Neutrophil (primary cell): ENCODE data around the gene TEAD3.

Experiments used
- H3K27ac ChIP-seq: fragments of 200-600 bp; sonication (generic); 2 replicates; pipeline ENCODE4 v1.5.1; 2016; ENCODE audit warnings: mild to moderate bottlenecking, moderate library complexity
- H3K27me3 ChIP-seq: fragments of 200-600 bp; sonication (generic); 2 replicates; pipeline ENCODE4 v1.6.0; 2016; ENCODE audit warnings: mild to moderate bottlenecking
- H3K36me3 ChIP-seq: fragments of 200-600 bp; sonication (generic); 2 replicates; pipeline ENCODE4 v1.5.1; 2017
- H3K4me1 ChIP-seq, 2 experiments: fragments of 200-600 bp in 1 of 2; sonication (generic) in 1 of 2; 1 replicate in 1 of 2; 2 replicates in 1 of 2; pipeline versions ENCODE4 v1.5.1 to v1.6.1; 2013 to 2016; ENCODE audit warnings: low read depth in 1 of 2, low read length in 1 of 2, mild to moderate bottlenecking in 1 of 2, moderate library complexity in 1 of 2; ENCODE audit not compliant: control insufficient read depth in 1 of 2, insufficient read depth in 1 of 2
- H3K4me3 ChIP-seq, 2 experiments: fragments of 200-600 bp in 1 of 2; sonication (generic) in 1 of 2; 1 replicate in 1 of 2; 2 replicates in 1 of 2; pipeline ENCODE4 v1.5.1; 2013 to 2016; ENCODE audit warnings: low read depth in 1 of 2, low read length in 1 of 2, mild to moderate bottlenecking in 1 of 2, moderate library complexity in 1 of 2
- H3K9me3 ChIP-seq: fragments of 200-600 bp; sonication (generic); 2 replicates; pipeline ENCODE4 v1.5.1; 2016
- TF ChIP-seq, protein P1 (sequence below): fragments of 200-600 bp; sonication (generic); IDR thresholded peaks from 2 replicates; pipeline ENCODE4 v1.5.1; 2016; ENCODE audit warnings: antibody characterized with exemption

TEAD3 gene

DNA sequence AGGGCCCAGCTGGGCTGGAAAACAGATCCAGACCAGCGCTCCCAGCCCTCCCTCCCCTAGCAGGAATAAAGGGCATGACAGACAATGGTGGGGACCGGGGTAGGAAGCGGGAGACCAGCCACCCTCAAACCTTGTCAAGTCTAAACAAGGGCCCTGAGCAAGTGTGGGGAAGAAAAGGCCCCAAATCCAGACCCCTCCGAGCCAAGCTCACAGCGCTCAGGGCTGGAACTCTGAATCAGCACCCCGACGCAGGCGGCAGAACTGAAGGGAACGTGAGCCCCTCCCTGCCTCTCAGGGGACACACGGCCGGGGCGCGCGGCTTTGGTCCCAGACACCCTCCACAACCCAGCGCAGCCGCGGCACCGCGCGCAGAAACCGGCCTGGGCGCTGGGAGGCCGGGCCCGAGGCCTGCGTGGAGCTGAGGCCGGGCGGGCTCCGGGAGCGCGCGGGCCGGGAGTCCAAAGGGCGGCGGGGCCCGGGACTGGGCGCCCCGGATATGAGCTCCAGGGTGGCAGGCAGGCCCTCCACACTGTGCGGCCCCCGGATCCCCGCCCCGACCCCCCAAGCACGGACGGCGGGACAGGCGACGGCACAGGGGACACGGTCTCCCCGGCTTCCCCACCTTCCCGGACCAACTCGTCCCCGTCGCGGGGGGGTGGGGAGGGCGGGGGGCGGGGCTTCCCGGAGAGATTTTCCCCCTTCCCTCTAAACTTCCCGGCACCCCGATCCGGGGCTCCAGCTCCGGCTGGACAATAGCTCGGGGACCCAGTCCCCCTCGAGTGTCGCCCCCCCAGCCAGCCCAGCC is 641 bp downstream of the TEAD3 start:
- H3K27ac ChIP-seq: no peak overlapping the region
- peaks cover 39 to 44% of the 10 kb centered on the region in 2 experiments for H3K4me1 ChIP-seq
- H3K27me3 ChIP-seq: peaks cover 100% of the 10 kb centered on the region
- peak overlapping the region; percentile 23 to 66 for H3K4me3 ChIP-seq
- TF ChIP-seq, protein P1, sequence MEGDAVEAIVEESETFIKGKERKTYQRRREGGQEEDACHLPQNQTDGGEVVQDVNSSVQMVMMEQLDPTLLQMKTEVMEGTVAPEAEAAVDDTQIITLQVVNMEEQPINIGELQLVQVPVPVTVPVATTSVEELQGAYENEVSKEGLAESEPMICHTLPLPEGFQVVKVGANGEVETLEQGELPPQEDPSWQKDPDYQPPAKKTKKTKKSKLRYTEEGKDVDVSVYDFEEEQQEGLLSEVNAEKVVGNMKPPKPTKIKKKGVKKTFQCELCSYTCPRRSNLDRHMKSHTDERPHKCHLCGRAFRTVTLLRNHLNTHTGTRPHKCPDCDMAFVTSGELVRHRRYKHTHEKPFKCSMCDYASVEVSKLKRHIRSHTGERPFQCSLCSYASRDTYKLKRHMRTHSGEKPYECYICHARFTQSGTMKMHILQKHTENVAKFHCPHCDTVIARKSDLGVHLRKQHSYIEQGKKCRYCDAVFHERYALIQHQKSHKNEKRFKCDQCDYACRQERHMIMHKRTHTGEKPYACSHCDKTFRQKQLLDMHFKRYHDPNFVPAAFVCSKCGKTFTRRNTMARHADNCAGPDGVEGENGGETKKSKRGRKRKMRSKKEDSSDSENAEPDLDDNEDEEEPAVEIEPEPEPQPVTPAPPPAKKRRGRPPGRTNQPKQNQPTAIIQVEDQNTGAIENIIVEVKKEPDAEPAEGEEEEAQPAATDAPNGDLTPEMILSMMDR: no peak
- no peaks in the 10 kb centered on the region for H3K36me3 ChIP-seq
- H3K9me3 ChIP-seq: no peaks in the 10 kb centered on the region

DNA sequence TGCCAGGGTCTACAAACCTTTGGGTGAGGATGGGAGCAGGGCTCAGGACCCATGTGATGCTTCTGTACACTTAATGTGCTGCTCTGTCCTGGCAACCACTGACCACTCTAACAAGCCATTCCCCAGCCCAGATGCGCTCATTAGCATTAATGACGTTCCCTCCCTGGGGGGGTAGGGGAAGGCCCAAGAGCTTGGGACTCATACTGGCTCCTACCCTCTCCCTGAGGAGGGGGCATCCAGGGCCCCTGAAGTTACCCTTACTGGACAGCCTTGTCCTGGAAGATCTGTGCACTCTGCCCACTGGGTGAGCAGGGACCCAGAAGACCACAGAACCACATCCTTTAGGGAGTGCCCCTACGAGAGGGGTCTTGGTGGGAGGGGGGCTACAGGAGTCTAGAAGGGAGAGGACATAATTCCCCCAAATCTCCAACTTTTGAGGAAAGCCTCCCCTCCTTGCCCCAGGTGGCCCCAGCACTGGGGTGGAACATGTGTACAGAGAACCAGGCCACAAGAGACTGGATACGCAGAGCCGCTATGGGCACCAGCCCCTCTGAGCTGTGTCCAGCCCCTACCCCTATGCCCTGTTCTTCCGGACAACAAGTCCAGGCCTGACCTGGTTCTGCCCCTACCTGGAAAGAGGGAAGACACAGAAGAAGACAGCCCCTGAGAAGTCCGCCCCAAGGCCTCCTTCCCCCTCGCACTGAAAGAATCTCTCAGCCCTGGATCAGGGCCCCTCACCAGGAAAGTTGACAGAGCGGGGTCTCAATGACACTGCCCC is 1.4 kb downstream of the TEAD3 start:
- Histone ChIP-seq H3K36me3 (no peaks in the 10 kb centered on the region), H3K4me3 (no peak overlapping the region), H3K27ac (no peak overlapping the region), H3K9me3 (no peaks in the 10 kb centered on the region), H3K4me1 (peaks cover 39 to 44% of the 10 kb centered on the region in 2 experiments), H3K27me3 (peaks cover 100% of the 10 kb centered on the region)
- TF ChIP-seq, protein P1: no peak

DNA sequence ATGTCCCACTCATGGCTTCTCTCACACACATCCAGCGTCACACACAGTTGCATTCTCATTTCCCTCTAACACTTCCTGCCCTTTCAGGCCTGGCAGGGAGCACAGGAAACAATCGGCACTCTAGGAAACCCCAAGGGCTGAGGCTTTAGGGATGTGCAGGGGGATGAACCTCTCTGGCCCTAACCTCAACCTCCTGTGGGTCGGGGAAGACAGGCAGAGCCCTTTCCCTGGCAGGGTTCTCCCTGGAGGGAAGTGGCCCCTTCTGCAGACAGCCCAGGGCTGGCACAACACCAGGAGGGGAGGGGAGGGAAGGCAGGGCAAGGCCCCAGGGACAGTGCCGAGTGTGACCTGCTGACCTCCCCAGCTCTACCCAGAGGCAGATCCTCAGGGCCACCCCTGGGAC is 2.7 kb downstream of the TEAD3 start:
- Histone ChIP-seq H3K36me3 (no peaks in the 10 kb centered on the region), H3K27ac (no peak overlapping the region), H3K9me3 (no peaks in the 10 kb centered on the region), H3K4me1 (peaks cover 45 to 47% of the 10 kb centered on the region in 2 experiments), H3K27me3 (peaks cover 93% of the 10 kb centered on the region), H3K4me3 (no peak overlapping the region)
- TF ChIP-seq, protein P1: no peak

DNA sequence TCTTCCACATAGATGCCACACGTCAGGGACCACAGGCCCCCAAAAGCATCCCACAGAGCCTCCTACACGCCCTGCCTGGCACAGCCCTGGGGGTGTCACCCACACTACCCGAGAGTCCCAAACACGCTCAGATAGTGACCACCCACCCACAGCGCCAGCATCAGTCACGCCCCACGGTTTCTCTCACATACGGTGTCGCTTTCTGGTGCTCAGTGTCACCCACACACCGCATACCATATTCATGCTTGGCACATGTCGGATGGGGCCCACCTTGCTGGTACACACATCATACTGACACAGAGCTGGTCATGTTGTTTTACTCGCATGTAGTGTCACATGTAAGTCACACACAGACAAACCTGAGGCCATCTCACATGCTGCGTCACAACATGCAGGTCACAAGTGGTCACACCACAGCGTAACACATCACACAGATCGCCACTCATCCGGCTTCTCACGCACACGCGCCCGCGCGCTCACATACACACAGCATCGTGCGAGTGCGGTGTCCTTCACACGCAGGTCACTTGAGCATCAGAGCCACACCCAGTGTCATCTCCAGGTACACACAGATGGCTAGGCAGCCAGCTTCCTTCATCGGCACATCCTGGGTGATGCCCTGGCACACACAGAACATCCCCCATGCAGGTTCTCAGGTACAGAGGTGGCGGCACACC is 3.4 kb downstream of the TEAD3 start:
- Histone ChIP-seq H3K4me1 (peaks cover 51 to 55% of the 10 kb centered on the region in 2 experiments), H3K27me3 (peaks cover 86% of the 10 kb centered on the region), H3K4me3 (no peak overlapping the region), H3K9me3 (no peaks in the 10 kb centered on the region), H3K36me3 (no peaks in the 10 kb centered on the region), H3K27ac (no peak overlapping the region)
- TF ChIP-seq, protein P1: no peak

DNA sequence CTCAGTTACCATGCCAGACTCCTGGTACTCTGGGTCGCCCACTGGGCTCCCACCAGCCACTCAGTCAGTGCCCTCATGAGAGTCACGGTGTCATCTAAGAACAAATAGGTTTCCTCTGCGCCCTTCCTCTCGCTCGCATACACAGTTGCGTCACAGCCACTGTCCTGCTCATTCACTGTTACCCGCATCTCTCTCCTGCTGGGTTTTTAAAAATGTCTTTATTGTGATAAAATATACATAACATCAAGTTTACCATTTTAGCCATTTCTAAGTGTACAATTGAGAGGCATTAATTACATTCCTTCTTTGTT is 4.0 kb downstream of the TEAD3 start:
- H3K27ac ChIP-seq: no peak overlapping the region
- H3K27me3 ChIP-seq: peaks cover 80% of the 10 kb centered on the region
- H3K36me3 ChIP-seq: no peaks in the 10 kb centered on the region
- TF ChIP-seq, protein P1: no peak
- H3K9me3 ChIP-seq: no peaks in the 10 kb centered on the region
- H3K4me3 ChIP-seq: no peak overlapping the region
- peaks cover 51 to 56% of the 10 kb centered on the region in 2 experiments for H3K4me1 ChIP-seq
